DOHH2 (cell line): ENCODE data around the gene ARHGEF26.

ENCODE experiments used
- H3F3A ChIP-seq: fragments of 200-600 bp; sonication (generic), shearing (Covaris generic); 2 replicates; pipeline ENCODE4 v1.6.0; 2016; ENCODE audit warnings: antibody characterized with exemption, mild to moderate bottlenecking; ENCODE audit not compliant: control insufficient read depth, insufficient read depth
- H3K27ac ChIP-seq: fragments of 200-600 bp; sonication (generic); 2 replicates; pipeline ENCODE4 v1.5.1; 2014; ENCODE audit warnings: low read depth, mild to moderate bottlenecking, low read length, moderate library complexity
- H3K27me3 ChIP-seq: fragments of 200-600 bp; sonication (generic); 2 replicates; pipeline ENCODE4 v1.6.1; 2014; ENCODE audit warnings: mild to moderate bottlenecking, low read length, mixed read lengths; ENCODE audit not compliant: control insufficient read depth
- H3K36me3 ChIP-seq: fragments of 200-600 bp; sonication (generic); 2 replicates; pipeline ENCODE4 v1.6.1; 2014; ENCODE audit warnings: mild to moderate bottlenecking, low read length, moderate library complexity, mixed read lengths; ENCODE audit not compliant: control insufficient read depth
- H3K4me1 ChIP-seq: fragments of 200-600 bp; sonication (generic); 2 replicates; pipeline ENCODE4 v1.6.1; 2014; ENCODE audit warnings: mild to moderate bottlenecking, low read length, mixed read lengths; ENCODE audit not compliant: control insufficient read depth
- H3K4me2 ChIP-seq: fragments of 200-600 bp; sonication (generic); 2 replicates; pipeline ENCODE4 v1.6.0; 2014; ENCODE audit warnings: mild to moderate bottlenecking, low read length, moderate library complexity
- H3K4me3 ChIP-seq: fragments of 200-600 bp; sonication (generic); 2 replicates; pipeline ENCODE4 v1.5.1; 2014; ENCODE audit warnings: mild to moderate bottlenecking, low read length, mixed read lengths
- H3K79me2 ChIP-seq: fragments of 200-600 bp; sonication (generic); 2 replicates; pipeline ENCODE4 v1.6.1; 2014; ENCODE audit warnings: mild to moderate bottlenecking, low read length, mixed read lengths; ENCODE audit not compliant: control insufficient read depth
- H3K9me2 ChIP-seq: fragments of 200-600 bp; sonication (generic); replicated peaks from 2 replicates; pipeline ENCODE4 v1.6.1; 2014; ENCODE audit warnings: mild to moderate bottlenecking, low read length, mixed read lengths; ENCODE audit not compliant: control insufficient read depth
- H3K9me3 ChIP-seq: fragments of 200-600 bp; sonication (generic); 2 replicates; pipeline ENCODE4 v1.6.1; 2014; ENCODE audit warnings: antibody characterized with exemption, low read length, mixed read lengths; ENCODE audit not compliant: control insufficient read depth, insufficient read depth
- H4K20me1 ChIP-seq: fragments of 200-600 bp; sonication (generic); 2 replicates; pipeline ENCODE4 v1.6.0; 2014; ENCODE audit warnings: low read depth, mild to moderate bottlenecking, antibody characterized with exemption, low read length, moderate library complexity; ENCODE audit not compliant: control insufficient read depth, insufficient read depth
- EZH2phosphoT487 ChIP-seq: fragments of 200-600 bp; sonication (generic); IDR thresholded peaks from 2 replicates; pipeline ENCODE4 v1.6.1; 2017; ENCODE audit warnings: borderline replicate concordance, mild to moderate bottlenecking, antibody characterized with exemption, low read length, moderate library complexity, mixed read lengths
- TF ChIP-seq, protein P1 (sequence below): fragments of 200-600 bp; sonication (generic); IDR thresholded peaks from one replicate; pipeline ENCODE4 v1.5.1; 2014; ENCODE audit warnings: antibody characterized with exemption, mild to moderate bottlenecking, low read depth, low read length; ENCODE audit not compliant: poor library complexity, severe bottlenecking

Gene ARHGEF26

DNA sequence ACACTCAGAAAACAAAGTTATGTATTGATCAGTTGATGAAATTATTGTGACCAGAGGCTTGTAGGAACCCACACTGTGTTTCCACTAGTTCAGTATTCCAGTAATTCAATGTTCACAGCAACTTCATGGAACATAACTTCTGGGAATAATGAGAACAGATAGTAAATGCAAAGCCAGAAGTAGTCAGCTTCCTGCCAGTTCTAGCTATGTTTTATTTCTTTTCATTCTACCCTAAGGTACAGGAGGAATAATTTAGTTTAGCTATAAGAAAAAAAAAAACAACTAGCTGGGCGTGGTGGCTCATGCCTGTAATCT lies 48.6 kb downstream of the ARHGEF26 start:
- no peaks in the 10 kb centered on the region for H3K79me2 ChIP-seq
- no peaks in the 10 kb centered on the region for H3K4me1 ChIP-seq
- H3K4me3 ChIP-seq: no peak overlapping the region
- no peak overlapping the region for H3K27ac ChIP-seq
- H3K9me2 ChIP-seq: no peaks in the 10 kb centered on the region
- no peaks in the 10 kb centered on the region for H3K36me3 ChIP-seq
- H4K20me1 ChIP-seq: no peaks in the 10 kb centered on the region
- no peaks in the 10 kb centered on the region; the same call in 1 of the 2 replicates for H3K27me3 ChIP-seq
- no peak for TF ChIP-seq EZH2phosphoT487
- TF ChIP-seq, protein P1, sequence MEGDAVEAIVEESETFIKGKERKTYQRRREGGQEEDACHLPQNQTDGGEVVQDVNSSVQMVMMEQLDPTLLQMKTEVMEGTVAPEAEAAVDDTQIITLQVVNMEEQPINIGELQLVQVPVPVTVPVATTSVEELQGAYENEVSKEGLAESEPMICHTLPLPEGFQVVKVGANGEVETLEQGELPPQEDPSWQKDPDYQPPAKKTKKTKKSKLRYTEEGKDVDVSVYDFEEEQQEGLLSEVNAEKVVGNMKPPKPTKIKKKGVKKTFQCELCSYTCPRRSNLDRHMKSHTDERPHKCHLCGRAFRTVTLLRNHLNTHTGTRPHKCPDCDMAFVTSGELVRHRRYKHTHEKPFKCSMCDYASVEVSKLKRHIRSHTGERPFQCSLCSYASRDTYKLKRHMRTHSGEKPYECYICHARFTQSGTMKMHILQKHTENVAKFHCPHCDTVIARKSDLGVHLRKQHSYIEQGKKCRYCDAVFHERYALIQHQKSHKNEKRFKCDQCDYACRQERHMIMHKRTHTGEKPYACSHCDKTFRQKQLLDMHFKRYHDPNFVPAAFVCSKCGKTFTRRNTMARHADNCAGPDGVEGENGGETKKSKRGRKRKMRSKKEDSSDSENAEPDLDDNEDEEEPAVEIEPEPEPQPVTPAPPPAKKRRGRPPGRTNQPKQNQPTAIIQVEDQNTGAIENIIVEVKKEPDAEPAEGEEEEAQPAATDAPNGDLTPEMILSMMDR: no peak
- H3F3A ChIP-seq: no peaks in the 10 kb centered on the region
- H3K9me3 ChIP-seq: no peaks in the 10 kb centered on the region
- H3K4me2 ChIP-seq: no peak overlapping the region

- Histone ChIP-seq H3K9me2 (no peaks in the 10 kb centered on the region), H3K79me2 (no peaks in the 10 kb centered on the region), H3K4me3 (no peak overlapping the region), H3K4me2 (no peak overlapping the region), H3K27me3 (no peaks in the 10 kb centered on the region; the same call in 1 of the 2 replicates), H4K20me1 (no peaks in the 10 kb centered on the region), H3K9me3 (no peaks in the 10 kb centered on the region), H3K4me1 (no peaks in the 10 kb centered on the region), H3K27ac (no peak overlapping the region), H3K36me3 (no peaks in the 10 kb centered on the region), H3F3A (no peaks in the 10 kb centered on the region)
- TF ChIP-seq EZH2phosphoT487: no peak
- TF ChIP-seq, protein P1: no peak
Observed at GRCh38 chr3:154170300-154170699, 49.1 kb downstream of the ARHGEF26 start.

DNA sequence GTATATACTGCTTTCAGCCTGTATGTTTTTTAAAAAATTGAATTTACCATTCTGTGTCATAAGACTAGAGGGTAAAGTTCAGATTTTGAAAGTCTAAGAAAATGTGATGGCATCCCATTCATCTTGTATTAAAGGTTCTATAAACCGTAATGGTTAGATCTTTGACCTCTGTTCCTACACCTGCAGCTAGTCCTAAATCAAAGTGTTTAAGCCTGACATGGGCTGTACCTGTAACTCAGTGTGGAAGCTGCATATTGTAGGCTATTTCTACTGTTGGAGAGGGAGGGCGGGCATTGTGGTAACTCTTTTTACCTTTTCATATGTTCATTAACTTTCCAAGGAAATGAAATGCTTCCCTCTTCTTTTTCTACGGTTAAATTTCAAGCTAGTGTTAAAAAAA lies 53.9 kb downstream of the ARHGEF26 start:
- Histone ChIP-seq H3K9me2 (no peaks in the 10 kb centered on the region), H3K27me3 (no peaks in the 10 kb centered on the region; the same call in 1 of the 2 replicates), H3K4me2 (no peak overlapping the region), H3K27ac (no peak overlapping the region), H3K4me3 (no peak overlapping the region), H3K9me3 (no peaks in the 10 kb centered on the region), H3K36me3 (no peaks in the 10 kb centered on the region), H3F3A (no peaks in the 10 kb centered on the region), H4K20me1 (no peaks in the 10 kb centered on the region), H3K4me1 (no peaks in the 10 kb centered on the region), H3K79me2 (no peaks in the 10 kb centered on the region)
- TF ChIP-seq, protein P1: no peak
- TF ChIP-seq EZH2phosphoT487: no peak

DNA sequence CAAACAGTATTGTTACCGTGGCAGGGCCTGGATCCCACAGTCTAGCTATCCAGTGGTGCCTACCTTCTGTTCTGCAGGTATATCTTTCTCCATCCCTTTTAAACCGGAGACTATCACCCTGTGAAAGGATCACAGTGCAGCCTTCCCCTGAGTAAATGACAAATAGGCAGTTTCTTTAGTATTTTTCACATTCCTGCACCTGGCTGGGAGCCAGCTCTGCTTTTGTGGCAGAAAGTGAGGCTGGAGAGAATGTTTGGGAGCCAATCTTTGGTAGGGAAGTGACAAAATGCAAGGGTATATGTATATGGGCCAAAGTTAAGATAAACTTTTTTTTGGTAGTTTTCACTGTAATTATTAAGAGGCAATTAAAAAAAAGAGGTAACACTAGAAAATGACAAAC lies 54.8 kb downstream of the ARHGEF26 start:
- H3K4me3 ChIP-seq: no peak overlapping the region
- no peaks in the 10 kb centered on the region for H3K9me3 ChIP-seq
- H3K79me2 ChIP-seq: no peaks in the 10 kb centered on the region
- H3K4me2 ChIP-seq: no peak overlapping the region
- no peaks in the 10 kb centered on the region; the same call in 1 of the 2 replicates for H3K27me3 ChIP-seq
- no peaks in the 10 kb centered on the region for H4K20me1 ChIP-seq
- no peaks in the 10 kb centered on the region for H3K9me2 ChIP-seq
- H3F3A ChIP-seq: no peaks in the 10 kb centered on the region
- no peaks in the 10 kb centered on the region for H3K4me1 ChIP-seq
- no peak for TF ChIP-seq EZH2phosphoT487
- TF ChIP-seq, protein P1: no peak
- no peaks in the 10 kb centered on the region for H3K36me3 ChIP-seq
- no peak overlapping the region for H3K27ac ChIP-seq
